ENCODE data around the gene XIST.
"Not testable (repeated sequence)": the region's sequence is repeated elsewhere in the genome, so short reads cannot be mapped to it uniquely, and the experiment has no call there.

The XIST gene

GRCh38 chrX:73852467-73852866 is at the start of gene XIST:
Gene XIST, minus strand, starts transcription at chrX:73852714.
- no peak for DNase-seq (ENCODE audit: low read depth)
- no peak within 1 kb of the TSS for H3K4me3 ChIP-seq (ENCODE audit: low read depth, low read length)
- no peak for TF ChIP-seq CTCF (IDR thresholded peaks at IDR 0.05; ENCODE audit: control insufficient read depth, extremely low read depth, insufficient read depth)

- not testable (repeated sequence) for DNase-seq (ENCODE audit: low read depth); H3K4me3 ChIP-seq (ENCODE audit: low read depth, low read length)
Measured at GRCh38 chrX:73898315-73898714, 45.8 kb upstream of the XIST start.

- not testable (repeated sequence) for H3K4me3 ChIP-seq (ENCODE audit: low read depth, low read length); DNase-seq (ENCODE audit: low read depth)
Measured at GRCh38 chrX:73892515-73893090, 40.1 kb upstream of the XIST start.

- DNase-seq (ENCODE audit: low read depth); H3K4me3 ChIP-seq (ENCODE audit: low read depth, low read length): not testable (repeated sequence)
Measured at GRCh38 chrX:73882260-73882659, 29.7 kb upstream of the XIST start.

GRCh38 chrX:73877687-73878086 is 25.2 kb upstream of the XIST start:
- no peak for DNase-seq (ENCODE audit: low read depth)
- no peak for TF ChIP-seq CTCF (IDR thresholded peaks at IDR 0.05; ENCODE audit: control insufficient read depth, extremely low read depth, insufficient read depth)
- no peak overlapping the region for H3K4me3 ChIP-seq (ENCODE audit: low read depth, low read length)

- DNase-seq (ENCODE audit: low read depth), result no peak
- TF ChIP-seq CTCF (IDR thresholded peaks at IDR 0.05; ENCODE audit: control insufficient read depth, extremely low read depth, insufficient read depth), result no peak
Measured at GRCh38 chrX:73876911-73877310, 24.4 kb upstream of the XIST start.

DNA sequence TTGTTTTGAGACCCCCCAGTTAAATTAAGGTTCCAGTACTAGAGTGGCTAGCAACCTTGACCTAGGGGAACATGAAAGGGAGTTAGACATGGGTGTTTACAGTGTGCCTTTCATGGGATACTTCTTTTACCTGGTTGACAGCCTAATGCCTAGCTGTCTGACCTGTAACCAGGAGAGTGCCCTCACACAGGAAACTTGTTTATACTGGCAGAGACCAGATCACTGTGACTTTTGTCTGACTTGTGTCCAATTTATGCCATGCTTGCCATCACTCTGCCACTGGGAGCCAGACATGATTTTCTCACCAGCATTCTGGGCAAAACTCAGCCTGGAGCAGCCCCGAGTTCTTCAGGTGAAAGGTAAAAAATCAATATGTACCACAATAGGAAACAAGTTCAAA is 16.4 kb upstream of the XIST start:
- TF ChIP-seq CTCF (IDR thresholded peaks at IDR 0.05; ENCODE audit: control insufficient read depth, extremely low read depth, insufficient read depth), result no peak
- no peak for DNase-seq (ENCODE audit: low read depth)
- H3K4me3 ChIP-seq (ENCODE audit: low read depth, low read length), result no peak overlapping the region

More at GRCh38 chrX:73876911-73877310, 24.4 kb upstream of the XIST start:
- H3K4me3 ChIP-seq (ENCODE audit: low read depth, low read length), result no peak overlapping the region

GRCh38 chrX:73867144-73867543 is 14.6 kb upstream of the XIST start:
- no peak overlapping the region for H3K4me3 ChIP-seq (ENCODE audit: low read depth, low read length)
- no peak for TF ChIP-seq CTCF (IDR thresholded peaks at IDR 0.05; ENCODE audit: control insufficient read depth, extremely low read depth, insufficient read depth)
- DNase-seq (ENCODE audit: low read depth), result no peak

GRCh38 chrX:73863852-73864251 is 11.3 kb upstream of the XIST start:
- no peak for TF ChIP-seq CTCF (IDR thresholded peaks at IDR 0.05; ENCODE audit: control insufficient read depth, extremely low read depth, insufficient read depth)
- DNase-seq (ENCODE audit: low read depth), result no peak
- no peak overlapping the region for H3K4me3 ChIP-seq (ENCODE audit: low read depth, low read length)

Data from LNCaP clone FGC (cell line).